SK-N-SH (cell line): Measurements from ENCODE around the gene ARAP1.

Source experiments
- CTCF ChIP-seq: fragments of 200-600 bp; sonication (generic); IDR thresholded peaks from 2 replicates; pipeline ENCODE4 v1.6.1; 2017; ENCODE audit warnings: antibody characterized with exemption, mild to moderate bottlenecking, moderate library complexity
- EZH2phosphoT487 ChIP-seq: fragments of 200-600 bp; sonication (generic); IDR thresholded peaks from 2 replicates; pipeline ENCODE4 v1.6.1; 2017; ENCODE audit warnings: low read depth, mixed run types, mild to moderate bottlenecking, antibody characterized with exemption, moderate library complexity, borderline replicate concordance
- POLR2AphosphoS5 ChIP-seq: IDR thresholded peaks from 2 replicates; pipeline ENCODE4 v1.6.1; 2012; ENCODE audit warnings: low read depth, low read length
- USF2 ChIP-seq: fragments of 150-350 bp; IDR thresholded peaks from 2 replicates; pipeline ENCODE4 v1.6.1; 2017; ENCODE audit warnings: antibody characterized with exemption, low read length, low read depth, borderline replicate concordance
- YY1 ChIP-seq: IDR thresholded peaks from 2 replicates; pipeline ENCODE4 v1.4.0; 2012; ENCODE audit warnings: low read depth, mild to moderate bottlenecking

GRCh38 chr11:72670041-72670440 lies 82.2 kb downstream of the ARAP1 start:
- TF ChIP-seq POLR2AphosphoS5 (no peak), YY1 (no peak), EZH2phosphoT487 (no peak), CTCF (no peak), USF2 (no peak)
